ENCODE measurements around the gene SPDL1. TPM values are rescaled to one million over a fixed set of nuclear protein-coding genes. Genes with fewer than 3 reads are reported as not detected.

SPDL1 gene, protein sequence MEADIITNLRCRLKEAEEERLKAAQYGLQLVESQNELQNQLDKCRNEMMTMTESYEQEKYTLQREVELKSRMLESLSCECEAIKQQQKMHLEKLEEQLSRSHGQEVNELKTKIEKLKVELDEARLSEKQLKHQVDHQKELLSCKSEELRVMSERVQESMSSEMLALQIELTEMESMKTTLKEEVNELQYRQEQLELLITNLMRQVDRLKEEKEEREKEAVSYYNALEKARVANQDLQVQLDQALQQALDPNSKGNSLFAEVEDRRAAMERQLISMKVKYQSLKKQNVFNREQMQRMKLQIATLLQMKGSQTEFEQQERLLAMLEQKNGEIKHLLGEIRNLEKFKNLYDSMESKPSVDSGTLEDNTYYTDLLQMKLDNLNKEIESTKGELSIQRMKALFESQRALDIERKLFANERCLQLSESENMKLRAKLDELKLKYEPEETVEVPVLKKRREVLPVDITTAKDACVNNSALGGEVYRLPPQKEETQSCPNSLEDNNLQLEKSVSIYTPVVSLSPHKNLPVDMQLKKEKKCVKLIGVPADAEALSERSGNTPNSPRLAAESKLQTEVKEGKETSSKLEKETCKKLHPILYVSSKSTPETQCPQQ
- total RNA-seq, result 2.2 TPM

DNA sequence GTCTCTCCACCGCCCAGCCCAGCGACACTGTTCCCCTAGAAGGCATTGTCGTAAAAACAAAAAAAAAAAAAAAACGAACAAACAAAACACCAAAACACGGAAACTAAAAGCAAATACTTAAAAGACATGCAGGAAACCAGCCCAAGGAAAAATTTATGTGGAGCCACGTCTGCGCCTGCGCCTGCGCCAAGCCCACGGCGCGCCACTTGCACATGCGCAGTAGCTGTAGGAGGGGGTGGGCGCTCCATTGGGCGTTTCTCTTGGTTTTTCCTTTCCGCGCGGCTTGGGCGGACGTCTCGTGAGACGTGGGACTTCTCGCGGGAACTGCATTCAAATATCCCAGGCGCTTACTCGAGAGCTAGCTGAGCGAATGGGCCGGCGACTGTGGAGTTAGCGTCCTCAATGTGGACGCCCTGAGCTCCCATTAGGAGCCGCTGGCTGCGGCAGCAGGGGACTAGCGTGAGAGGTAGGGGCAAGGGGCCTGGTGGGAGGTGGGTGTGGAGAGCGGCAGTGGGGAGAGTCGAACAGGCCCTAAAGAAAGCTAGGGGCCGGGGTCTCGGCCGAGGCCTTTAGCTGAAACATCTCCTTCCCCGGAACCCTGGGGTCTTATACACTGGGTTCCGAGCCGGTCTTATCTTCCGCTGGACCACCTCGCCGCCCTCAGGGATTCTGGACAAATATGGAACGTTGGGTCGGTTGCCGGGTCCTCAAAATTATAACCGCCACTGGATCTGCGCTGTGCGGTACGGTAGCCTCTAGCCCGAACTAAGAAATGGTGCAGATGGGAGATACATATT, at the start of gene SPDL1:
Gene SPDL1, plus strand, starts transcription at position 350 of the 797 bp plus-strand sequence. CDS start 4,644 bp downstream, outside the sequence.
- peak; percentile 93 to 97 (median 96) for DNase-seq (ENCODE audit: low read depth in 2 of 3, low spot score in 2 of 3)

DNA sequence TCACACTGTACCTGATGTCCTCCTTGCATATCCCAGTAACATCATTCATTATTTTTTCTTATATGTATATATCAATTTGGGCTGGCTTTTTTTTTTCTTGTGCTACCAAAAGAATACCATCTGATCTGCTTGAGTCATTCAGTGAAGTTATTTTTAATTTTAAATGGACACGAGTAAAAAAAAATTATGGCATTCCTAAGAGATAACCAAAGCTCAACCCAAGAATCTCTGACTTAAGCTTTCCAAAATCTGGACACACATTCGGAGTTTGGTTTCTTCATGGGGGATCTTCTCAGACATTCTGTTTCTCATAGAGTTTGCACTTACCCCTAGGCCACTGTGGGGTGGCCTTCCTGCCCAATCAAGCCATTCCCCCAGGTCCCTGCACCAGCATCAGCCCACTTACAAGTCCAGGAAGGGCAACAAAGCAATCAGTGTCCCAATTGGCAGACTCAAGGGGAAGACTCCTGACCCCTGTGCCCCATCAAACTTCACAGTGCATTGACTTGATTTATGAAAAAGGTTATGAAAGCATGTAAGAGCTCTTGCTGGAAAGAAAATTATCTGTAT, 49.2 kb upstream of the SPDL1 start:
- no peak for DNase-seq (ENCODE audit: low read depth in 2 of 3, low spot score in 2 of 3)

DNA sequence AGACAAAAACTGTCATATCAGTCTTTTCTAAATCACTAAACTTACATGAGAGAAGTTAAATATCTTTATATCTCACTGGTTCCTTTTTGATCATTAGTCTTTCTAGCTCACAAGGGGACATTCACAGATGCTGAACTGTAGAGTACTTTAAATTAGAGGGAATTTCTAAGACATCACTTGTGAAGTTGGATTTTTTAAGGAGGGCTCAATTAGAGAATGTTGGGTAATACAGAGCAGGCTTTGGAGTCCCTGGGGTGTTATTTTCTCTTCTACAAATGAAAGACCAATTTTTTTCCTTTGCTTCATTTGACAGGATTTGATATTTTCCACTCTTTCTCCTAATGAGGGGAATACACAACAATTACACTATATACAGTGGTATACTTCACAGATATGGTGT, 48.6 kb upstream of the SPDL1 start:
- DNase-seq (ENCODE audit: low read depth in 2 of 3, low spot score in 2 of 3), result no peak

DNA sequence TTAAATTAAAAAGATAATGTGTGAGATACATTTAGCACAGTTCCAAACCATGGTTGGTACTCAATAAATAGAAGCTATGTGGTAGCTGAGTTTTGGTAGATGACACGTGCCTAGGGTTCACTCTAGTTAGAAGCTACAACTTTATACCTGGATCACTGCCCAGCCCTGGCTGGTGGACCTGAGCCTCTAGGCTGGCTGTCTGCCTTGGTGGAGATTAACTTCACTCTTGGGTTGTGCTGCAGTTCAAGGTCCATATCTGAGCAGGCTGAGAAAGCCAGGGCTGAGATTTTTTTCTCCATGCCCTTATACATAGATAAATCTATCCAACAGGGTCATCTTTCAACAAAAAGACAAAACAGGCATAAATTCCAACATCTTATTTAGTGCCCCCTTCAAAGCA, 44.6 kb upstream of the SPDL1 start:
- no peak for DNase-seq (ENCODE audit: low read depth in 2 of 3, low spot score in 2 of 3)

DNA sequence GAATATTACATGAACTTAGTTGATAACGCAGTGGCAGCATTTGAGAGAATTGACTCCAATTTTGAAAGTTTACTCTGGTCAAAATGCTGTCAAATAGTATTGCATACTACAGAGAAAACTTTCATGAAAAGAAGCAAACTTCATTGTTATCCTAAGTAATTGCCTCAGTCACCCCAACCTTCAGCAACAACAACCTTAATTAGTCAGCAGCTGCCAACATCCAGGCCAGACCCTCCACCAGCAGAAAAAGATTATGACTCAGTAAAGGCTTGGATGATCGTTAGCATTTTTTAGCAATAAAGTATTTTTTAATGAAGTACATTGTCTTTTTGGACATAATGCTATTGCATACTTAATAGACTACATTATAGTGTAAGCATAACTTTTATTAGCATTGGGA, 40.8 kb upstream of the SPDL1 start:
- no peak for DNase-seq (ENCODE audit: low read depth in 2 of 3, low spot score in 2 of 3)

DNA sequence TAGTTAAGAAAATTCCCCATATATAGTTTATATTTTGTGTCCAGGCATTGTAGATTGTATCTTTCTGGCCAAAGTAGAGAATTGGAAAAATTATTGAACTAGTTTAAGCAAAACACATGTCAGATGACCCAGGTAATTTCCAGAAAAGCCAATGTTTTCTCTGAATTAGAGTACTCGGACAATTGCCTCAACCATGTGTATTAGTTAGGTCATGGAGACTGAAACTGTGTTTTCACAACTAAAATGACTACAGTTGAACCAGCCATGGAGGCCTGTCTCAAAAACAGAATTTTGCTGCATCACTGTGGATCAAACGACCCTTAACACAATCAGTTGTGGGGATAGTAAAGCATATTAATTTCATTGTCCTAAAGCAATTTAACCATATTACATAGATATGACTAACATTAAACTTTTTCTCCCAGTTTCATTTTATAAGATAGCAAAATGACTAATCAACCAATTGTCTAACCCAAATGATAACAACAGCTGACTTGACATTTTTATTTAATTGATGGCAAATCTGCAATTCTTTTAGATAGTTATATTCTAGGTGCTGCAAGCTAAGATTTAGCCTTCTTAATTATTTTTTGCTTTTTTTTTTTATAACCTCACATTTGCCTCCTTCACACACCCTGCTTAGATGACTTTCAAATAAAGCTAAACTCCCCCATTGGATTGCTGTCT, 39.2 kb upstream of the SPDL1 start:
- DNase-seq (ENCODE audit: low read depth in 2 of 3, low spot score in 2 of 3), result no peak

DNA sequence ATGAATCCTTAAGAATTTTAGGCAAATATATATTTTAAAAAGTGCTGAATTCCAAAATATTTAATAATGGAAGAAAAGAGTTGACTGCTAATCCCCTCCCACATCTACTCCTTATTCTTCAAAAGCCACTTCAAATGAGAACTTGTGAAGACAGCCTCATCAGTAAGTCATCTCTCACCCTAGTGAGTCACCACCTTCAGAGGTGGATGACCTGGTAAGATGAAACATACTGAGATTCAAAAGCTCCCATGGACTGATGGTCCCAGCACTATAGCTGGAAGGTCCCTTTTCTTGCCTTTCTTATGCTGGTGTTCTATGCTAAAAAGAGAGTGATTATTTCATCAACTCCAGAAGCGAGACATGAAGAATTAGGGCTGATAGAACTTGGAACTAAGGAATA, 37.8 kb upstream of the SPDL1 start:
- no peak for DNase-seq (ENCODE audit: low read depth in 2 of 3, low spot score in 2 of 3)

DNA sequence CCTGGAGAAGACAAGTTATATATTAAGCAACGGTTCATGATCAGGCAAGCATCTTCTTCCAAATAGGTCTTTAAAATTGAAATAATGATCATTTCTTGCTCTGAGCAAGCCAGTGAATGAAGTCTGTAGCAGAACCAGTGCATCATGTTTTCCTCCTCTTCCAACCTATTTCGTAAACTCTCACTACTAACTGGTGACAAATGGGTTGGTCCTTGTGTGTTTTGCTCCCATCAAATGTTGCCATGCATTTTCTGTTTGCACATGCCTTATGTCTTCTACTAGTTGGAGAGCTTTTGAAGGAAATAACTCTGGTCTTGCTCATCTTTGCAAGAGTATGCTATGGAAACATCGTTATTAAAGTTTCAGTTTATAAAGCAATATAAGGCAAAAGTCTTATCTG, 37.2 kb upstream of the SPDL1 start:
- no peak for DNase-seq (ENCODE audit: low read depth in 2 of 3, low spot score in 2 of 3)

DNA sequence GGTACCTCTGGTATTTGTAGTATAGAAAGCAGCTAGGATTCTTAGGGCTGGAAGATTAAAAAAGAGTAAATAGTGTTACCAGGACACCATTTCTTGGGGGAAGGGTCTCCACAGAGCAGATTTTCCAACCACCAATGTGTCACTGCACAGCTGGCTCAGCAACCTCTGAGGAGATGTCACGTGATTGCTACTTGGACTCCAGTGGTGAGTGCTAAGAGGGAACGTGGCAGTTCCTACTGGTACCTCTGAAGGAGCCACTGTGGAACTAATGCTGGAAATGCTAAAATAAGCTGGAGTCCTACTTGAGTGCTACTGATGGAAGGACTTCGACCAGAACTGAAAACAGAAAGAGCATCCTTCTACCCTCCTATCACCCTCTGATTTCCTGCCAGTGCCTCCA, 36.1 kb upstream of the SPDL1 start:
- DNase-seq (ENCODE audit: low read depth in 2 of 3, low spot score in 2 of 3), result peak in 2 of 3 donors; percentile 1 to 34

DNA sequence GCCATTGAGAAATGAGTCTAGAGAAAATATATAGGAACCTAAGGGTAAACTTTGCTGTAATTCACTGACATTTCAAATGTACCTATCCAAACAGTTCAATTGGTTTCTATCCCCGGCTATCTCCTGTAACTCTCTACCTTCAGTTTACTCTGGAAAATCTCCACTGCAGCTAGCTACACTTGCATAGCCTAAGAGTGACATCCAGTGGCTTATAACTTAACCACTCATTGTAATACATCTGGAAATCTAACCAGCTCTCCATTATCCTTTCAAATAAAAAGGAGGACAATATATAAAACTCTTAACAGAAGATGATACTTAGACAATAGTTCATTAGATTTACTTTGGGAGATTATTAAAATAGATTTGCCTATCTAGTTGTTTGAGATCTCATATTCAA, 35.3 kb upstream of the SPDL1 start:
- peak in 2 of 3 donors; percentile 3 to 26 for DNase-seq (ENCODE audit: low read depth in 2 of 3, low spot score in 2 of 3)

DNA sequence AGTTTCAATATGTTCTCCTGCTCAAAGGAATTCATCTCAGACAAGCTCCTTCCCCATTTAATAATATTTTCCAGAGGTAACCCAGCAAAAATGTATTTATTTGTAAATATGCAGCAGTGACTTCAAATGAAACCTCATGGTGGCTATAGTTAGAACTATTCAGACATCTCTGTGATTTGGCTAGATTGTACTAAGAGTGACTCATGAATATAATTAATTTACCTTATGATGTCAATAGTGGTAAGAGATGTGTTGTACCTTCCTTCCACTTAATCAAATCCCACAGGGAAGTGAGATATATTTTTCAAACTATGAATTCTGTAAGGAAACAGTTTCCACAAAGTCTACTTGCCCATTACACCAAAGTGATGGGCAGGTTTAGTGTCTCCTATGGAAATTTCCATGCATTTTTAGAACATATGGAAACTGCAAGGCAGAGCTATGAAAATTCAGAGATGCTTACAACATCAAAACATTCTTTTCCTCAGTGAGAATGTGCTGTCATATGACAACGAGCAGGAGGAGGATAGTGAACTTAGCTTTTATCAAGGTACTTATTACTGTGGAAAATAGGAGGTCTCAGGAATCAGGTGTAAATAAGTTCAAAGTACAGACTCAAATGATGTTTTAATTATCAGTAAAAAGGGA, 34.0 kb upstream of the SPDL1 start:
- no peak for DNase-seq (ENCODE audit: low read depth in 2 of 3, low spot score in 2 of 3)

DNA sequence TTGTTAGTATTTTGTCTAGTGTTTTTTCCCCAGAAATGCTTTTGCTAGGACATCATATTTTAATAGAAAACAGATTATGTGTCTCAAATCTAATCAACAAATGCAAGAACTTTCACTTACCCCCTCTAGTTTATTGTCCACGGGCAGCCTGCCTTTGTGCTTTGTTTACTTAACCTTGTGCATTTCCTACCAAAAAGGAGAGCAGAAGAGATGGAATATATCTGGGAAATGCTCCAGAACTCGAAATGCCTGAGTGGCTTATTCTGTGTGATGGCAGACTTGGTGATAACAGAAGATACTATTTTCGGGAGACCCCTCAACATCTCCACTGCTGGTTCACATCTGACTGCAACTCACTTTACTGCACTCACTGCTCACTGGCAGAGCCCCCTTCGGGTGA, 33.3 kb upstream of the SPDL1 start:
- no peak for DNase-seq (ENCODE audit: low read depth in 2 of 3, low spot score in 2 of 3)

DNA sequence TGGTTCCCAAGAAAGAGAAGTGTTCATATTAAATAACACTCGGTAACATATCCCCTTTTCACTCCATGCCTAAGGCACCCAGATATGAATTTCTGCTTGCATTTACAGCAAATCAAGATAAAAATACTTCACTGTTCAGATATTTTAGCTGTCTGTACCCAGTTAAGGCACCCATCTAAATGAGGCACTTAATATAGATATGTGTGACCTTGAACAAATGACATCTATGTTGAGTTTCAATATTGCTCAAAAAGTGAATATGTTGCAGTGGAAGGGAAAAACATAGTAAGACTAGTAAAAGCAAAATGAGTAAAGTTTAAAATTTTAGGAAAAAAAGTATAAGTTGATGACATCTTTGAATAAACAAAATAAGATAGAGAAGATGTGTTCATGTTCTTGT, 32.4 kb upstream of the SPDL1 start:
- no peak for DNase-seq (ENCODE audit: low read depth in 2 of 3, low spot score in 2 of 3)

DNA sequence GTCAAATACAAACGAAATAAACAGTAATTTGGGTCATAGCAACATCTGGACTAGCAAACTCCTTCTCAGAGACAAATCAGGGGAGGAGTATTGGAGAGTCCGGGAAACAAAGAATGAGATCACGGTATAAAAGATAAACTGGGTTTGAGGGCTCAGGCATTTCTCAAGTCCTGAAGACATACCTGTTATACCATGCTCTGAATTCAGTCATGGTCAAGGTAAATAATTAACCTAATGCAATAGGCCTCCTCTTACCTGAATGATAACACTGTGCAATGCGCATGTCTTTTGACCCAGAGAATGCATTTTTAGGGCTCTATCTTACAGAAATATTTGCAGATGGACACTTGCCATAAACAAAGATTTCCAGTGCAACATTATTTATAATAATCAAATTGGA, 31.9 kb upstream of the SPDL1 start:
- DNase-seq (ENCODE audit: low read depth in 2 of 3, low spot score in 2 of 3), result no peak

DNA sequence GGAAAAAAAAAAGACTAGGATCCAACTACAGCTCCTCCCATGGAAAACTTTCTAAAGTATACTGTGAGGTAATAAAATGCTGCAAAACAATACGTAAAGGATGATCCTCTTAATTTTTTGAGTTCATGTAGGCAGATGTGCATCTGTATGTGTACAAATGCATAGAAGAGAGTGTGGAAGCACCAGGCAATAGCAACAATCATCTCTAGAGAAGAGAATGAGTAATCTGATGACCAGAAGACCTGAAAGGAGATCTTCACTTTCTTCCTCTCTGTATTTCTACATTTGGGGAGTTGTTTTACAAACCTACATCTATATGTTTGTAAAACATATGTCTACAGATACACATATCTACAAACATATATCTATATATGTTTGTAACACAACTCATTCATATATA, 29.3 kb upstream of the SPDL1 start:
- DNase-seq (ENCODE audit: low read depth in 2 of 3, low spot score in 2 of 3), result no peak

DNA sequence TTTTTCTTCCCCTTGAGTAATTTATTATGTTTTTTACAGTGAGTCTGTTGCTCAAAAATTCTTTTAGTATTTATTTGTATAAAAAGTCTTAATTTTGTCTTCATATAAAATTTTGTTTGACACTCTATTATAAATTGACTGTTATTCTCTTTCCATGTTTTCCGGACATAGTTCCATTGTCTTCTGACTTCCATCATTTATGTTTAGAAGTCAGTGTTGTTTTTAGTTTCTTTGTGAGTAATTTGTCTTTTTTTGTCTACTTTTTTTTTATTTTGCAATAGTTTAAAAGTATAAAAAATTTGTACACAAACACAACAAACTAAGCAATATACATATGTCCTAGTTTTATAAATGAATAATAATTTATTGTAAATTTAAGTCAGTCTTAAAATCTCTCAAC, 25.7 kb upstream of the SPDL1 start:
- no peak for DNase-seq (ENCODE audit: low read depth in 2 of 3, low spot score in 2 of 3)

DNA sequence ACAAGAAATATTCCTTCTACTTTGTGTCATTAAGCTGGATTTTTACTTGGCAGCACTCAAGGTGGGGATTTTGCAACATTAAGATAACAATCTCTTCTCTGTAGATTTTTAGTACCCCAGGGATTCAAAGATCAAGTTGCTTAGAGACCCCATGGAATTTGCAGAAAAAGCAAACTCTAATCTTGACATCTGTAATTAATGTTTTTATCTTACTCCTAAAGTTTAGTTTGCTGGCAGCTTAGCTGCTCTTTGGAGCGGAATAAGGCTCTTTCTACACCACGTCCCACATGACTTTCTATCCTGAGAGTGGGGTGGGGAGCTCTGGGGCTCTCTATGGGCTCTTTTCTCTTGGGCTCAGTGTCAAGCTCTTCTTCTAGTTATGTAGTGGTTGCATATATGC, 21.7 kb upstream of the SPDL1 start:
- DNase-seq (ENCODE audit: low read depth in 2 of 3, low spot score in 2 of 3), result no peak

DNA sequence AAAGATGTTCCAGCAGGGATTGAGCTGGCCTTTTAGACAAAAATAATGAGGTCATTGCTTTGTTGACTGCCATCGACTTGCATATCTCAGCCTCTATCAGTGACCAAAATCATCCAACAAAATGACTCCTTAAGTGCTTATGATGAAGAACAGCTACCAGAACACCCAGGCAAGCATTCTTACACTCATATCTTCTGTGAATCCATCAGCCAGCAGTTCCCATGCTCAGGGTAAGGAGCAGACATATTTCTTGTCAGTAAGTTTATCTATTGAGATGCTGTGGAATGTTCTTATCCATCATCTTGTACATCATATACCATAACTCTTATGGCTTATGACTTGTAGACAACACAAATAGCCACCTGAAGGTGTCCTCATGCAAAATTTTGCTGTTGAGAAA, 20.2 kb upstream of the SPDL1 start:
- DNase-seq (ENCODE audit: low read depth in 2 of 3, low spot score in 2 of 3), result no peak

DNA sequence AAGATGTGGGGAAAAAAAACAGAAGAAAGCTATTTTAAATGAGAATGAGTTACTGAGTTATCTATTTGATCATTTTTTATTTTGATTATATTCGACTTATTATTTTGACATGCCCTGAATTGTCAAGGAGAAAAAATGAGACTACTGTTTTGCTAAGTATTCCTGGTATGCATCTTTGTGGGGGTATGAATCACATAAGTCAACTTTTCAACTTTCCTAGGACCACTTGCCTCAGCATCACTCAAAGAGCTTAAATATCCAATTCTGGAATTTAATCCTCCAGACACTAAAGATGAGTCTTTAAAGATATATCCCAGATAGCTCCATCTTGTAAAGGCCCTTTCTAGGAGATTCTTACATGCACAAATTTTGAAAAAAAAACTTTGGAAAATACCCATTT, 17.4 kb upstream of the SPDL1 start:
- DNase-seq (ENCODE audit: low read depth in 2 of 3, low spot score in 2 of 3), result no peak

DNA sequence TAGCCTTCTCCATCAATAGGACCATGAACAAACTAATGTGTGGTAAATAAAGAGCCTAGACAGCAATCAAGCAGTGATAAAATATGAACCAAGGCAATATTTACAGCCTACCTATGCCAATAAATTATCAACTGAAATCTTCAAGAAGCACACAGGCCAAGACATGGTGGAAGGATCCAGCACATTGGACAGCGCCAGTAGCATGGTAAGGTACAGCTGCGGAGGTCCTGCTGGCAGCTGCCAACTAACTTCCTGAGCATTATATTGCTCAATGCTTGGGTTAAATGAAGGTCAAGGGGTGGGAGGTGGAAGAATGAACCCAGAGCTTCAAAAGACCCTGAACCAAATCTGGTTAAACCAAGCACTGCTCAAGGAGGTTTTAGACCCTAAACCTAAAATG, 16.5 kb upstream of the SPDL1 start:
- peak in 1 of 3 donors; percentile 26 for DNase-seq (ENCODE audit: low read depth in 2 of 3, low spot score in 2 of 3)

All from hematopoietic multipotent progenitor cell (in vitro differentiated cells).